ENCODE results near the gene STUM. TPM values are rescaled to one million over a fixed set of nuclear protein-coding genes. Genes with fewer than 3 reads are reported as not detected.
A peak's percentile ranks its signal among the peaks of the same experiment; 100 is the strongest.

STUM gene
- total RNA-seq, 6 donors from 2014 or later = under 0.01 to 0.98 (median 0.20) TPM; not detected in 1

GRCh38 chr1:226599636-226600238, 51.2 kb downstream of the STUM start:
- no peaks in the 10 kb centered on the region for H3K36me3 ChIP-seq

DNA sequence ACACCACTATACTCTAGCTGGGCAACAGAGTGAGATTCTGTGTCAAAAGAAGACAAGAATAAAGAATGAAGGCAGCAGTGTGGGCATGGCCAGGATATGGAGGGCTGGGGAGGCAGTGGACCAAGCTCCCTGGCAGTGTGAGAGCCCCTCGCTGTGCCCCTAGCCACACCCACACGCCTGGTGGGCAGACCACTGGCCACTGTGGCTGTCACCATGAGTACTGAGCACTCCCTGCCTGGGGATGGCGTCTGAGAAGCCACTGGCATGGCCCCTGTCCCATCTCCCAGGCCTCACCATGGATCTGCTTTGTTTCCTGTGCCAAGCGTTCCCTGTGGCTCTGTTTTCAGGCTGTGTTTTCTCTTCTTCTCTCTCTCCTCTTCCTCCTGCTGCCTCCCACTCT, 51.7 kb downstream of the STUM start:
- Histone ChIP-seq H3K4me1 (peaks cover 4 to 19% (median 7%) of the 10 kb centered on the region in 4 donors), H3K27ac (no peak overlapping the region), H3K36me3 (no peaks in the 10 kb centered on the region), H3K27me3 (no peaks in the 10 kb centered on the region), H3K4me3 (no peak overlapping the region), H3K9me3 (peaks cover 0 to 5% (median 0%) of the 10 kb centered on the region in 4 donors)
- ATAC-seq (ENCODE audit: low FRiP score in 2 of 2) (no peak), DNase-seq (no peak)
- no peak for TF ChIP-seq POLR2A (IDR thresholded peaks at IDR 0.05)
- no peak for TF ChIP-seq EP300 (IDR thresholded peaks at IDR 0.05)
- TF ChIP-seq, protein P1, sequence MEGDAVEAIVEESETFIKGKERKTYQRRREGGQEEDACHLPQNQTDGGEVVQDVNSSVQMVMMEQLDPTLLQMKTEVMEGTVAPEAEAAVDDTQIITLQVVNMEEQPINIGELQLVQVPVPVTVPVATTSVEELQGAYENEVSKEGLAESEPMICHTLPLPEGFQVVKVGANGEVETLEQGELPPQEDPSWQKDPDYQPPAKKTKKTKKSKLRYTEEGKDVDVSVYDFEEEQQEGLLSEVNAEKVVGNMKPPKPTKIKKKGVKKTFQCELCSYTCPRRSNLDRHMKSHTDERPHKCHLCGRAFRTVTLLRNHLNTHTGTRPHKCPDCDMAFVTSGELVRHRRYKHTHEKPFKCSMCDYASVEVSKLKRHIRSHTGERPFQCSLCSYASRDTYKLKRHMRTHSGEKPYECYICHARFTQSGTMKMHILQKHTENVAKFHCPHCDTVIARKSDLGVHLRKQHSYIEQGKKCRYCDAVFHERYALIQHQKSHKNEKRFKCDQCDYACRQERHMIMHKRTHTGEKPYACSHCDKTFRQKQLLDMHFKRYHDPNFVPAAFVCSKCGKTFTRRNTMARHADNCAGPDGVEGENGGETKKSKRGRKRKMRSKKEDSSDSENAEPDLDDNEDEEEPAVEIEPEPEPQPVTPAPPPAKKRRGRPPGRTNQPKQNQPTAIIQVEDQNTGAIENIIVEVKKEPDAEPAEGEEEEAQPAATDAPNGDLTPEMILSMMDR (IDR thresholded peaks at IDR 0.05) = no peak
- no peak for TF ChIP-seq POLR2AphosphoS5 (IDR thresholded peaks at IDR 0.05)
- 85 to 88% methylated on average over 4 of the region's 4 CpGs for WGBS, 2 donors

More at GRCh38 chr1:226599636-226600238, 51.2 kb downstream of the STUM start:
- H3K9me3 ChIP-seq = peaks cover 0 to 5% (median 0%) of the 10 kb centered on the region in 4 donors
- TF ChIP-seq POLR2A (IDR thresholded peaks at IDR 0.05) (no peak), EP300 (IDR thresholded peaks at IDR 0.05) (no peak), POLR2AphosphoS5 (IDR thresholded peaks at IDR 0.05) (no peak)
- TF ChIP-seq, protein P1 (IDR thresholded peaks at IDR 0.05) = no peak
- ATAC-seq (ENCODE audit: low FRiP score in 2 of 2) (no peak), DNase-seq (no peak)
- H3K4me3 ChIP-seq = no peak overlapping the region
- peaks cover 4 to 19% (median 7%) of the 10 kb centered on the region in 4 donors for H3K4me1 ChIP-seq
- no peak overlapping the region for H3K27ac ChIP-seq
- no peaks in the 10 kb centered on the region for H3K27me3 ChIP-seq

DNA sequence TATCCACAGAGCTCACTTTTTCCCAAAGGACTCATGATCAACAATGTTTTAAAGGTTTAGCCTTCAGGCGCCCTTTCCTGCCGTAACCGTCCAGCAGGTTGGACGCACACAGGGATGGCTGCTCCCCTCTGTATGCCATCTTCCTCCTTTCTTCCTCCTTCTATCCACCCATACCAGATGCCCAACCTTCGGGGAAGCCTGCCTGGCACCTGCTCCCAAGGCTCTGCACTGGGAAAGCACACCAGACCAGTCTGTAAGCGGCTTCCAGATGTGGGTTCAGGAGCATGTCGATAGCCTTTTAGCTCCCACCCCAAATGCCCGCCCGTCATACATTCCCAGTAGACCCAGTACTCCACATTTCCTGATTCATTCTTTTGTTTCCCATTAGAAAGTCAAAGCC, 52.9 kb downstream of the STUM start:
- H3K4me3 ChIP-seq = no peak overlapping the region
- H3K36me3 ChIP-seq = no peaks in the 10 kb centered on the region
- 88 to 92% methylated on average over 9 of the region's 9 CpGs for WGBS, 2 donors
- no peak for ATAC-seq (ENCODE audit: low FRiP score in 2 of 2)
- no peaks in the 10 kb centered on the region for H3K27me3 ChIP-seq
- H3K9me3 ChIP-seq = no peaks in the 10 kb centered on the region
- TF ChIP-seq POLR2AphosphoS5 (IDR thresholded peaks at IDR 0.05) (no peak), POLR2A (IDR thresholded peaks at IDR 0.05) (no peak), EP300 (IDR thresholded peaks at IDR 0.05) (no peak)
- TF ChIP-seq, protein P1 (IDR thresholded peaks at IDR 0.05) = no peak
- H3K27ac ChIP-seq = no peak overlapping the region
- no peak for DNase-seq
- peaks cover 4 to 19% (median 7%) of the 10 kb centered on the region in 4 donors for H3K4me1 ChIP-seq

GRCh38 chr1:226602186-226603021, 53.8 kb downstream of the STUM start:
- H3K27me3 ChIP-seq = no peaks in the 10 kb centered on the region
- H3K4me1 ChIP-seq = peaks cover 4 to 19% (median 7%) of the 10 kb centered on the region in 4 donors
- H3K9me3 ChIP-seq = no peaks in the 10 kb centered on the region
- DNase-seq = peak in 1 of 2 donors; percentile 73
- no peaks in the 10 kb centered on the region for H3K36me3 ChIP-seq
- WGBS, 2 donors = 69 to 79% methylated on average over 15 to 23 of the region's 24 CpGs
- peak in 2 of 4 donors; percentile 61 to 65 for TF ChIP-seq EP300 (IDR thresholded peaks at IDR 0.05)
- TF ChIP-seq POLR2AphosphoS5 (IDR thresholded peaks at IDR 0.05) = peak; percentile 7 to 25
- TF ChIP-seq, protein P1 (IDR thresholded peaks at IDR 0.05) = no peak
- ATAC-seq (ENCODE audit: low FRiP score in 2 of 2) = peak; percentile 2 to 81
- H3K27ac ChIP-seq = peak overlapping the region in 3 of 4 donors; percentile 24 to 54 (median 52)
- peak overlapping the region in 2 of 4 donors; percentile 2 to 26 for H3K4me3 ChIP-seq

Data from upper lobe of left lung (tissue), 6 donors.